PFSK-1 (cell line): ENCODE data around the gene KDM5A.

Experiments
- POLR2AphosphoS5 ChIP-seq: IDR thresholded peaks from 2 replicates; pipeline ENCODE4 v1.6.1; 2012; ENCODE audit warnings: low read depth, mild to moderate bottlenecking, control low read depth, low read length, moderate library complexity
- REST ChIP-seq, 2 experiments: IDR thresholded peaks; 2 replicates each; pipeline versions ENCODE4 v1.6.1 to v1.8.0; 2011 to 2012; ENCODE audit warnings: low read depth in 2 of 2, low read length in 2 of 2, control low read depth in 1 of 2, inconsistent platforms in 1 of 2, mild to moderate bottlenecking in 1 of 2, moderate library complexity in 1 of 2; ENCODE audit not compliant: insufficient read depth in 1 of 2
- SIN3A ChIP-seq: IDR thresholded peaks from 2 replicates; pipeline ENCODE4 v1.6.1; 2012; ENCODE audit warnings: mild to moderate bottlenecking, low read length, moderate library complexity, borderline replicate concordance; ENCODE audit not compliant: insufficient read depth
- TAF1 ChIP-seq: IDR thresholded peaks from 2 replicates; pipeline ENCODE4 v1.6.1; 2012; ENCODE audit warnings: low read length, control low read depth, borderline replicate concordance; ENCODE audit not compliant: insufficient read depth

DNA sequence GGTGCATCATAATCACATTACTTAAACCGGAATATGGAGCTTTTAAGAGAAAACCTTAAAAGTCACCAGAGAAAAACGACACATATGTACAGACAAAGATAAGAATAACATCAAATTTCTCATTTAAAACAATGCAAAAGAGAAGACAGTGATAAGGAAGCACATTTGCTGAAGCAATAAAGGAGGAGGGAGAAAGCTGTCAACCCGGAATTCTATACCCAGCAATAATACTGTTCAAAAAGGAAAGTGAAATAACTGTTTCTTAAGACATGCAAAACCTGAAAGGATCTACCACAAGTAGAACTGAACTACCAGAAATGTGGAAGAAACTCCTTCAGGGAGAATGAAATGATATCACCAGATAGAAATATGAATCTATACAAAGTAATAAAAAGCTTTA is 141.8 kb downstream of the KDM5A start:
- no peak for TF ChIP-seq REST (IDR thresholded peaks at IDR 0.05; ENCODE audit: insufficient read depth in 1 of 2, low read depth in 2 of 2, low read length in 2 of 2)
- TF ChIP-seq SIN3A: no peak
- no peak for TF ChIP-seq POLR2AphosphoS5
- TF ChIP-seq TAF1: no peak
